Activated CD4-positive, alpha-beta T cell treated with anti-CD3 and anti-CD28 coated beads, Interleukin-2, Interleukin-6, amounts not matched to agents 100 ng/mL and 50 ng/mL, durations not matched to agents 16 hours and 8 hours (primary cell): Measurements from ENCODE around the gene FICD.
"Not testable (repeated sequence)": the region's sequence is repeated elsewhere in the genome, so short reads cannot be mapped to it uniquely, and the experiment has no call there.

Experiments used
- DNase-seq: peaks from one replicate; pipeline ENCODE4 v3.0.0-alpha.2; 2020

FICD gene

DNA sequence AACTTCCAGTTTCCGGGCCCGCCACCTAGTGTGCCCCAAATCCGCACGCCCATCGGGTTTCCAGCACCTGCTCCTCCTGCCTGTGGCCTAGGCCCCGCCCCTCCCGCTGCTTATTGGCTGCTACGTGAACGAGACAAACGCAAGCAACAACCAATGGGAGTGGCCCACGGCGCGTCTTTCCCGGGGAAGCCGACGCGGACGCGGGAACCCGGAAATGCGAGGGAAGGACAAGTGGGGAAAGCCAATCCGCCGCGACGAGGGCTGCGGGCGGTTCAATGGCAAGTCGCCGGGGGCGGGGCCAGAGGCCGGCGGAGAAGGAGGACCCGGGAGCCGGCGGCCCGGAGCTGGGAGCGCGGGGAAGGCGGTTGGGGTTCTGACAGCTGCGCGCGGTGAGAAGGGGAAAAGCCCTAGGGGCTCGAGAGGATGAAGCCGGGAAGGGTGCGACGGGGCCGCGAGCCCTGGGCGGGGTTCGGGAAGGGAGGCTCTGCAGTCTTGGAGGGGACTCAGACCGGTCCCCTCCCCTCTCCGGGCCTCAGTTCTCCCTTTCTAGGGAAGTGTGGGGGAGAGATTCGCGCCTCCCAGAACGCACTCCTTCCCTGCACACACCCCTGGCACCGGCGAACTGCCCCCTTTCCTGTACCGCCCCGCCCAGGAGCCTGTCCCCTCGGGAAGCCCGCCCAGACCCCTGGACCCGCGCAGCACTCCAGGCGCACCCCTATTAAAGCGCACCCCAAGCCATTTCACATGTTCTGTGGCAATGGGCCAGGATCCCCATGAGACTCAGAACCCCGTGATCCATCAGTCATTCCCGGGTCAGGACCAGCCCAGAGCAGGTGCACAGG, at the start of gene FICD:
TSS of gene FICD (plus strand) at position 305 of the 842 bp plus-strand sequence. CDS start 1,696 bp downstream, outside the sequence.
- DNase-seq, result peak; percentile 100

DNA sequence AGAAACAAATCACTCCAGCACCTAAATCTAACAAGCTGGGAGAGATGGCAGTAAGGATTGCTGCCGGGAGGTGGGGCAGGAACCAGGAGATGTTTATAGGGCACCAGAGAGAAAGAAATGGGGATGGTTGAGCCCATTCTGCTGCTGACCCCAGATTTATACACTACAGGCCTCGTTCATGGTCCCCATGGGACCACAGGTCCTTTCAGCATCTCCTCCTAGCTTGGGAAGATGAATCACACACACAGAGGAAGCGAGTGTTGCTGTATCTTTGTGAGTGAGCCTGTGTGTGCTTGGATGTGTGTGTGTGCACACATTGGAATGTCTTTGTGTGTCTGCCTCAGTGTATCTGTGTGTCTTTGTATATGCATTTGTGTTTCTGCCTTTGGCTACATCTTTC, 49.7 kb upstream of the FICD start:
- DNase-seq, result no peak

DNA sequence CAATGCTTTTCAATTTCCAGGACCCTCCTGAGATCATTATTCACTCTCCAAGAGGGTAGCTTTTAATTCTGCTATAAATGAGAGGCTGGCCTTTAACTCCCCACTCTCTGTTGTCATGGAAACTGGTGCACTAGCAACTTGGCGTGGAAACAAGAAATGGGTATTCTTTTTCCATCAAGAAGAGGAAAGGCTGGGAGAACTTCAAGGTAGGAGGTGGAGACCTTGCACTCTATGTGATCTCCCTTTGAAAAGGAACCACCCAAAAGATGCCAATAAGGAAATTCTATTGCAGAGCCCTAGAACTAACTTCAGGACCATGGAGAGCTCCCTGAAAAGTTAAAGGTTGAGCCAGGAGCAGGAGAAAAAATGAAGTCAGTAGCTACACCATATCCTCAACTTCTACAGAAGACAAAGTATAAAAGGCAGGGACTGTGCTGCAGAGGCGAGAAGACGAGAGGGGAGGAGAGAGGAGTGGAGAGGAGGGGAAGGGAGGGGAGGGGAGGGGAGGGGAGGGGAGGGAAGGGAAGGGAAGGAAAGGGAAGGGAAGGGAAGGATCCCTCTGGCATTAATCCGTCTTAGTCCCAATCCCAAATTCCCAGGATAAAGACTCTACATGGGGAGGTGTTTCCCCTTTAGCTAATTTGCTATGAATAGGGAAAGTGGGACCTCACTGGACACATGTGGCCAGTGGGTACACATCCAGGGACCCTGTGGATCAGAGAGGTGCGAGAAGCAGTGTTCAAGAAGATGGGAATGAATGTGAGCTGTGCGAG, 46.7 kb upstream of the FICD start:
- DNase-seq, result peak; percentile 33

DNA sequence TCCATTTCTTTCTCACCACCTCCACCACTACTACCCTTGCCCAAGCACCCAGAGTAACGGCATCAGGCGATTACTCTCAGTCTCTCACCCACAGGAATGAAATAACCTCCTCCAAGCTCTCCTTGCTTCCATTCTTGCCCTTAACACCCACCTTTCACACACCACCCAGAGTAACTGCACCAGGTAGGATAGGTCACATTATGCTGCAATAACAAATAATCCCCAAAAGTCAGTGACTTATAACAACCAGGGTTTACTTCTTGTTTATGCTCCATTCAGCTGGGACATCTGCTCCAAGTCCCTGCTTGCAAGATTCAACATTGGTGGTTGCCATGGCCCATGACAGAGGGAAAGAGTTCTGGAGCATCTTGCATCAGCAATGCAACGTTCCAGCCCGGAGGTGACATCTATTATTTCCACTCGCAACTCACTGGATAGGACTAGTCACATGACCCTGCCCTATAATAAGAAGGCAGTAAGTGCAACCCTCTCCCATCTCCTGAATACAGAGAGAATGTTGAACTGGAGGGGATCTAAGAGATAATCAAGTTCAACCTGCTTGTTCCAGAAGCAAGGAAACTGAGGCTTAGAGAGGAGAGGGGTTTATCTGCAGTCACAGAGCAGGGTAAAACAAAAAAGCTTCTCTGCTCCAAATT, 41.5 kb upstream of the FICD start:
- DNase-seq, result no peak

DNA sequence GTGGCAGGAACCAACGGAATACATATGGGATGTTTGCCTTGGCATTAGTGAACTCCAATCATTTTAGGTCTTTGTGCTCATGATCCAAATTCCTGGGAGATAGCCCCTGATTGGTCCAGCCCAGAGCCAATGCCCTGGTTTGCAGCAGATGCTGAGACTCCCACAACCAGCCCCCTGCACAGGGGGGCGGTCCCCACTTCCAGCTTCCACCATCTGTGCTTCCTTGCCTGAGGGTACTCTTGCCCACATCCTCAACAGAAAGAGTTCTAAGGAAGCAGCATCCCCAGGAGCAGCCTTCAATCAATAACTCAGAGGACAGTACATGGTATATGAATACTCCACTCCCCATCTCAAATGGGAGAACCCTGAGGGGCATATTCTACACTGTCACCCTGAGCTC, 39.7 kb upstream of the FICD start:
- DNase-seq, result no peak

DNA sequence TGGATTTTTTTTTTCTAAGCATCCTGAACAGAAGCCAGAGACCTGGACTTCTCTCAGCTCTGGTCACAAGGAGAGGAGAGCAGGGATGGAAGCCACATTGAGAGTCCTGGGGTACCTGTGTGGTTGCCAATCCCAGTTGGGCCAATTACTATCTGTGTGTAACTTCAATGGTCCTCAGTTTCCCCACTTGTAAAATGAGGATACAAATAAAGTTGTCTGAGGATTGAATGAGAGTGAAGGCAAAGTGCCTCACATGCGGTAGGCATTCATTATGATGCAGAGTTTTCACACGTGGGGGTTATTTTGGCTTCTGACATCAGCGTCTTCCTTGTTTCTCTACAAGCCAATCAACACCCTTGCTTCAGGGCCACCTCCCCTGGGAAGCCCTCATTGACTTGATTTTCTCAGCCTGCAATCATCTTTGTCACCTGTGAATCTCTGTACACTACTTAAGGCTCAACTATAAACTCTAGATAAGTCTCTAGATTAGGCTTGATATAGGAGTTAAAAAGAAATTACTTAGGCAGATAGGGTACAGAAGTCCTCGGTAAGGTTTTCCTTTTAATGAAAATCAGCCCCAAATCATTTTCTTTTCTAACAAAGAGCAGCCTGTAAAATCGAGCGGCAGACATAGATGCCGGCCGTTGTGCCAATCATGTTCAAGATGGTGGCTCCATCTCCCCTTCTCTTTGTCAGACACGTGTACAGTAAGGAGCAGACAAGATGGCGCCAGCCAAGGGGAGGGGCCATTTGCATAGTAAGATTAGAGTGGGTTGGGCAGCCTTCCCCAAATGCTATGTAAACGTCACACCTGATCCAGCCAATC, 37.8 kb upstream of the FICD start:
- no peak for DNase-seq

DNA sequence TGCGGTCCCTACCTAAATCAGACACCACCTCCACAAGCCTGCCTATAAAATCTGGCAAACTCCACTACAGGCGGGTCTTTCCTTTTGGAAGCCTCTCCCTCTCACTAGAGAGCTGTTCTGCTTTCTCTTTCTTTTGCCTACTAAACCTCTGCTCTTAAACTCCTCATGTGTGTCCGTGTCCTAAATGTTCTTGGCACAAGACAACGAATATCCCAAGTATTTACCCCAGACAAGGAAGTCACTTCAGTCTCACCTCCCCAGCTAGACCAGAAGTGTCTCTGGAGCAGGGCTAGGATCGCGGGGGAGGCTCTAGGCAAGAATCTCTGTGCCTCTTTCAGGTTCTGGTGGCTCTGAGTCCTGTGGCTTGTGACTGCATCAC, 37.2 kb upstream of the FICD start:
- DNase-seq, result no peak

DNA sequence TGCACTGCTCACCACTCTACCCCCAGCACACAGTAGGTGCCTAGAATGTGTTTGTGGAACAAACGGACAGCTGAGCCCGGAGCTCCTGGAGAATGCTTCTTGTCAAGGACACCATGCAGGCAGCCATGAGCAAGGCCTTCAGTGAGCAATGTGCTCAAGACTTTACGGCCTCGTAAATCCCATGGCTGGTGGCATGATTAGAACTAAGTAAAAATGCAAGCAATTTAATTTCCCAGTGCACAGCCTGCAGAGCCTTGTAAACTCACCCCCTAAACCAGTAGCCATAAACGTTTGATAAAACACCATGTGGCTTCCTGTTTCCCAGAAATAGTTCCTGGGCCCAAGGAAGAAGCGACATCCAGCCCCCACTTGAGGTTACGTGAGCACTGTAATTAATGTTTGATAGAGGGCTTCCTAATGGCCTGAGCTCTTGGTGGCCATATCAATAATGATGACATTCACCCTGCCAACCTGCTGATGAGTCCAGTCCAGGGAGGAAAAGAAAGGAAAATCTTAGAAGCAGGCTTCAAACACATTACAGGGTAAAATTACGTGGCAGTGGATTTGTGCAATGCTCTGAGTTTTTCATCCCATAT, 36.4 kb upstream of the FICD start:
- no peak for DNase-seq

DNA sequence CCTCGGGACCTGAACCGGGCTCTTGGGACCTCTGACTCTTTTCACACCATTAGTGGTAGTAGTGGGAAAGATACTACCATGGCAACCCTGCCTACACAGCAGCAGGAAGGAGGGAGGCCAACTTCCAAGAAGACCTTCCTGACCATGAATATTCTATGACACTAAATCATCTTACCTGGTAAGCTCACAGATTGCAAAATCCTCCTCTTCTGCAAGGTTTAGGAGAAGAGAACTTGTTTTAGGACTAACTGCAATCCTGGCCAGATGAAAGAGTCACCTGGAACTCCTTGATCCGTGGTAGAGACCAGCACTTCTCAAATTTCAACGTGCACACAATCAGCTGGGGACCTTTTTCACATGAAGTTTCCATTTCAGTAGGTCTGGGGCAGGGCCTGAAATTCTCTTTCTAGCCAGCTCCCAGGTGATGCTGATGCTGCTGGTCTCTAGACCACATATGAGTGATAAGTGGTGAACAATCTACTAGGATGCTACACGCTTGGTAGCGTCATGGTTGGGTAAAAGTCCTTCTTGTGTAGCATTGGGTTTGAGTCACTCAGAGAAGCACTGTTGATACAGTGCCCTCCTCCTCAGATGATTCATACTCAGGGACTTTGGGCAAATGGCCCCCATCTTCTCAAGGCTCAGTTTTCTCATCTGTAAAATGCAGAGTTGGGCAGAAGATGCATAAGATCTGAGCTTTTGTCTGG, 35.6 kb upstream of the FICD start:
- DNase-seq, result no peak

DNA sequence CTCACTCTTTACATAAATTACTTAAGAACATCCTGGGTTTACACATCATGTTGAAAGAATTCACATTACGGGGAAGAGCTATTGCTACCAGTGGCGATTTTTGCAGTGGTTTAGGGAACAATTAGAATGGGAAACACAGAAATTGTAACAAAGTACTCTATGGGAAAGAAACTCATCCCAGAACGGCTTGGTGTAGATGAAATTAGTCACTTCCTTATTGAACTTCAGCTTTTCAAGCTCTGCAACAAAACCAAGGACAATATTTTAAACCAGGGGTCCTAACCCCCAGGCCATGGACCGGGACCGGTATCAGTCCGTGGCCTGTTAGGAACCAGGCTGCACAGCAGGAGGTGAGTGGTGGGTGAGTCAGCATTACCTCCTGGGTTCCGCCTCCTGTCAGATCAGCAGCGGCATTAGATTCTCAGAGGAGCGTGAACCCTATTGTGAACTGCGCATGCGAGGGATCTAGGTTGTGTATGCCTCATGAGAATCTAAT, 32.3 kb upstream of the FICD start:
- no peak for DNase-seq

DNA sequence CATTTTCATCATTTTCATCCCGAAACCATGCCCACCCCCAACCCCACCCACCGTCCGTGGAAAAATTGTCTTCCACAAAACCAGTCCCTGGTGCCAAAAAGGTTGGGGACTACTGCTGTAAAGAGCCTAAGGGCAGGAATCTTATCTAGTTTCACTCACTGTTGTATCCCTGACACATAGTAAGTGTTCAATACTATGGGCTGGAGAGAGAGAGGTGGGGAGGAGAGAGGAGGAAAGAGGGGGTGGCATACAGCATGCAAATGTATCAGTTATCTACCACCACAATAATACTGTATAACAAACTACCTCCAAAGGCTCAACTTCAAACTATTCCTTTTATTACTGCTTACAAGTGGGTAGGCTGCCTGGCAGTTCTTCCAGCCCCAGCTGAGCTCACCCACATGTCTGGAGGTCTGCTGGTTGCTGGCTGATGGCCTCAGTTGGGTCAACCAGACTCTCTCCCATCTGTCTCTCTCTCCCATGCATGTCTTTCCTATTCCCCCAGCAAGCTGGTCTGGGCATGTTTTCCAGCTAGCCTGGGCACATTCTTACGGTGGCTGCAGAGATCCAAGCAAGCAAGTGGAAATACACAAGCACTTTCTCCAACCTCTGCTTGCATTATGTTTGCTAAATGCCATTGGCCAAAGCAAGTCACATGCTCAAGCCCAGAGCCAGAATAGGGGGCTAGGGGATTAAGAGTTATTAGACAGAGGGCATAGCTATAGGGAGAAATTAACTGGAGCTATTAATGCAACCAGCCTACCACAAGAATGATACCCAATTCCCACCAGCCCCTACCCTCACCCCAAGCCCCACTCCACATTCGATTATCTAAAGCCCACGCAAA, 31.6 kb upstream of the FICD start:
- DNase-seq, result no peak

DNA sequence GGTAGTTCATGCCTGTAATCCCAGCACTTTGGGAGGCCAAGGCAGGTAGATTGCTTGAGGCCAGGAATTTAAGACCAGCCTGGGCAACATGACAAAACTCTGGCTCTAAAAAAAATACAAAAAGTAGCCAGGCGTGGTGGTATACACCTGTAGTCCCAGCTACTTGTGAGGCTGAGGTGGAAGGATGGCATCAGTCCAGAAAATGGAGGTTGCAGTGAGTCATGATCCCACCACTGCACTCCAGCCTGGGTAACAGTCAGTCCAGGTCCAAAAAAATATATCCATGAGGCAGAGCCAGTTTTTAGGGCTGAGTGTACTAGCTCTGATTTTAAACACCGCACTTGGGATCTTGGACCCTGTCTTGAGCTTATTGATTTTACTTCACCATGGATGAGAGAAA, 30.6 kb upstream of the FICD start:
- no peak for DNase-seq

DNA sequence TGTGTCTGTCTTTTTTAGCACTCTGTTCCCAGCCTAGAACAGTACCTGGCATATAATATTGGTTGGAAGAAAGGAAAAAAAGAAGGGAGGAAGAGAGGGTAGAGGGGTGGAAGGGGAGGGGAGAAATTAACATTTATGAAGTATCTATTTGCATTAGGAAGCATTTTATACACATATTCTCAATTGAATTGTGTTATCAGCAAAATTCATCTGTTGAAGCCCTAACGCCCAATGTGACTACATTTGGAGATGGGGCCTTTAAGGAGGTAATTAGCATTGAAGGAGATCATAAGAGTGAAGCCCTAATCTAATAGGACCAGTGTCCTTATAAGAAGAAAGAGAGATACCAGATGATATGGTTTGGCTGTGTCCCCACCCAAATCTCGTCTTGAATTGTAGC, 30.2 kb upstream of the FICD start:
- DNase-seq, result no peak

DNA sequence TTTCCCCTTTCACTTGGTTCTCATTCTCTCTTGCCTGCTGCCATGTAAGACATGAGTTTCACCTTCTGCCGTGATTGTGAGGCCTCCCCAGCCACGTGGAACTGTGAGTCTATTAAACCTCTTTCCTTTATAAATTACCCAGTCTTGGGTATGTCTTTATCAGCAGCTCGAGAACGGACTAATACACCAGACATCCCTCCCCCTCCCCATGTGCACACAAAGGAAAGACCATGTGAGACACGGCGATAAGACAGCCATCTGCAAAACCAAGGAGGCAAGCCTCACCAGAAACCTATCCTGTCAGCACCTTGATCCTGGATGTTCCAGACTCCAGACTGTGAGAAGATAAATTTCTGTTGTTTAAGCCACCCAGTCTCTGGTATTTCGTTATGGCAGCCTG, 29.7 kb upstream of the FICD start:
- not testable (repeated sequence) for DNase-seq

DNA sequence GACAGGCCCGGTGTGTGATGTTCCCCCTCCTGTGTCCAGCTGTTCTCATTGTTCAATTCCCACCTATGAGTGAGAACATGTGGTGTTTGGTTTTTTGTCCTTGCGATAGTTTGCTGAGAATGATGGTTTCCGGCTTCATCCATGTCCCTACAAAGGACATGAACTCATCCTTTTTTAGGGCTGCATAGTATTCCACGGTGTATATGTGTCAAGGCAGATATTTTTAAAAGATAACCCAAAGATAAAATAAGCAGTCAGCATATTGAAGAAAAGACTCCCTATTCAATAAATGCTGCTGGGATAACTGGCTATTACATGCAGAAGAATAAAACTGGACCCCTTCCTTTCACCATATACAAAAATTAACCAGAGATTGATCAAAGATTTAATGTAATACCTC, 28.0 kb upstream of the FICD start:
- not testable (repeated sequence) for DNase-seq

DNA sequence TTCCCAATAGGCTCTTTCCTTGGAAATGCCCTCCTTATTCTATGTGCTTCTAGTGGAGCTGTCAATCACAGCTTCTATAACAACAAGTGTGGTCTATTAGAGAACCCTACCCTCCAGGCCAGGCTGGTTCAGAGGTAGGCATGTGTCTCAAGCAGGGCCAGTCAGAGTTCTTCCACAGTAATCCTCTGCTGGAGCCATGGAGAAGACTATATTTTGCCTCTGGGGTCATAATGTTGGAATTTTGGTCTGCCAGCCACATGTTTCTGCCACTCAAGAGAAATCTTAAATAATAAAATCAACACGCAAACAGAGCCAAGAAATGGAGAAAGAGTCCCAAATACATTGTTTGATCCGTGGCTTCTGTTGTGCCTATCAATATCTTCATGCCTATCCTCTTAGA, 23.8 kb upstream of the FICD start:
- DNase-seq, result no peak

DNA sequence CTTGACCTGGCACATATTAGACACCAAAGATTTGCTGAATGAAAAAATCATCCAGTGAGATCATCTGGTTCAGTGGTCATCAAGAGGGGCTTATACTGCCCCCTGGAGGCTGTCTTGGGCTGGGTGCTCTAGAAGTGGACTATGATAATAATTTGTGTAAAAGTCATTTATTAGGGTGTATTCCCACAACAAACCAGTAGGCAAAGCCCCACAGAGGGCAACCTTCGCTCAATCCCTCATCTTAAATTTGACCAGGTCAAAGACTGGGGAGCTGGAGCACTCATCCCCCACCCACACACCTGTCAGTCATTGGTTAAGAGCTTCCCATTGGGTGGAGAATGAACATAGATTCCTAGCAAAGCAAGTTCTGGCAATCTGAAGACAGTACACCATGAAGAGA, 20.0 kb upstream of the FICD start:
- peak; percentile 48 for DNase-seq

DNA sequence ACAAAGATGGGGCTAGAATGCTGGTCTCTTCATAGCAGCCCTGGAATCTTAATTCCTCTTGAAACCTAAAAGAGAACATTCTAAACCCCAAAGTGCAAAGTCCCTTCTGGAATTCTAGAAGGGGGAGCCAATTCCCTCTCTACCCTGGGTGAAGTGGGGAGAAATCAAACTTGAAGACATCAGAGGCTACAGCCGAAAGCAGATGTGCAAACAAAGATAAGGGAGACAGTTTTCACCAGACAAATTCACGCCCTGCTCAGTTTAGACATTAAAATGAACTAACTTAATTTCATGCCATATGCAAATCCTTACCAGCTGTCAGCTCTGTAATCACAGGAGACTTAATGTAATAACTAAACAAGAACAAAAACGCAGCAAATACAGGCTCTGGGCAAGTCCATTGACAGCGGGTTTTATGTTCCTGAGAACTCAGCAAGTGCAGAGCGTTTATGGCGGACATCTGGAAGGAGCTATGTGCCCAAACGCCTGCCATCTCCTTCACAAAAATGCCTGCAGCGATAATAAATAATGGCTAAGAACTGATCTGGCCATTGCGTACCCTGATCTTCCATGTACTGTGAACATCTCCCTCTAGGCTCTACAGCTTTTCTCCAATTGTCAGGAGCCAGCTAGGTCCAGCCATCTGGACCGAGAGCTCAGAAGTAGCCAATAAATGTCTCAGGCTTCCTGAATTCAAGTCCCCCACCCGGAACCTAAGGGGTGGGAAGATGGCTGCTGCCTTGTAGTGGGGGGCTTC, 19.1 kb upstream of the FICD start:
- no peak for DNase-seq

DNA sequence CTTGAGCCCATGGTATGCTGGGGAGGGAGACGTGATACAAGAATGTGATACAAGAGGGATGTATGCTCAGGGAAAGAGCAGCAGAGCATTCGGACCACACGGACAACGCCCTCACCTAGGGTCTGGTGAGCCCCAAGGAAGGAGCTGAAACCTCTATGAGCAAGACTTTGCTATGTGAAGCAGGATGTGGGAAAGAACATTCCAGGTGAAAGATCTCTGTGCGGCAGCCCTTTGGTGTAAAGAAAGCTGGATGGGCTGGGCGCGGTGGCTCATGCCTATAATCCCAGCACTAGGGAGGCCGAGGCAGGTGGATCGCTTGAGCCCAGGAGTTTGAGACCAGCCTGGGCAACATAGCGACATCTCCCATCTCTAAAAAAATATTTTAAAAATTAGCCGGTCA, 16.9 kb upstream of the FICD start:
- no peak for DNase-seq

DNA sequence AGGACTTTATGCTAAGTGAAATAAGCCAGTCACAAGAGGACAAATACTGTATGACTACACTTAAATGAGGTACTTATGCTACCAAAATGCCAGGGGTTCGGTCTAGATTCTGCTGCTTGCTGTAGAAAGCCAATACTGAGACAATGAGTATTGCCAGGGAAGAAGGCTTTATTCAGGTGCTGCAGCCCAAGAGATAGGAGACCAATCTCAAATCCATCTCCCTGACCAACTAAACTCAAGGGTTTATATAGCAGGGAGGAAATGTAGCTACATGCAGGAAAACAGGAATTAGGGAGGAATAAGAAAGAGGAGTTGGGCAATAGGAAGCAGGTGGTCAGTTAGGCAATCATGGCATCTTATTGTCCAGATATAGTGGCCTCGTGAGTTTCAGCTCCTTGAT, 12.2 kb upstream of the FICD start:
- no peak for DNase-seq
